AML-193 (cell line): ENCODE results near the gene ACSF3.

Experiments used
- DNase-seq, 2 experiments: peaks; one replicate each; lab custom pipeline; 2025; lab: John Stamatoyannopoulos, UW

ACSF3 gene

DNA sequence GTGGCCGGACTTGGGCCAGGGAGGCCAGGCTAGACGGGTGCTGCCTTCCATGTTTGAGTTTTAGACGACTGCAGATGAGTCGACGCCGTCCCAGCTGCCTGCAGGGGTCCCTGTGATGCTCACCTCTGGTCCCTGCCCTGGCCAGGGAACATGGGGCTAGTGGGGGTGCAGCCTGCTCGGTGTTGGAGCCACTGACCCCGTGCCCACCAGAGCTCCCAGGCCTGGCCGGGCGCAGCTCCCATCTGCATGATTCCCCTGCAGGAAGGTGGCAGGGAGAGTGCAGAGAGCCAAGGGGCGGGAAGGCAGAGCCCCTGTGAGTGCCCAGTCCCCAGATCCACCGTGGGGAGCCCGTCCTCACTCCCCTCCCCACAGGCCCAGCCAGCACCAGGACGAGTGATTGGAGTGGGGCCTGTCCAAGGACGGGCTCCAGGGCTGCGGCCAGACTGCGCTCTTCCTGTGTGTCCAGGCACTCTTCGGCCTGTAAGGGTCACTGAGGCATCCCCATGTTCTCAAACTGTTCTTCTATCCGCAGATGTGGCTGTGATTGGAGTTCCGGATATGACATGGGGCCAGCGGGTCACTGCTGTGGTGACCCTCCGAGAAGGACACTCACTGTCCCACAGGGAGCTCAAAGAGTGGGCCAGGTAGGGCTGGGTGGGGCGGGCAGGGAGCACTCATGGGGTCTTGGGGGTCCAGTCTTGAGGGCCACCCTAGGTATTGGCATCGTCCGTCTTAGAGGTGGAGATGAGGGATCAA is 51.9 kb downstream of the ACSF3 start:
- no peak for DNase-seq

DNA sequence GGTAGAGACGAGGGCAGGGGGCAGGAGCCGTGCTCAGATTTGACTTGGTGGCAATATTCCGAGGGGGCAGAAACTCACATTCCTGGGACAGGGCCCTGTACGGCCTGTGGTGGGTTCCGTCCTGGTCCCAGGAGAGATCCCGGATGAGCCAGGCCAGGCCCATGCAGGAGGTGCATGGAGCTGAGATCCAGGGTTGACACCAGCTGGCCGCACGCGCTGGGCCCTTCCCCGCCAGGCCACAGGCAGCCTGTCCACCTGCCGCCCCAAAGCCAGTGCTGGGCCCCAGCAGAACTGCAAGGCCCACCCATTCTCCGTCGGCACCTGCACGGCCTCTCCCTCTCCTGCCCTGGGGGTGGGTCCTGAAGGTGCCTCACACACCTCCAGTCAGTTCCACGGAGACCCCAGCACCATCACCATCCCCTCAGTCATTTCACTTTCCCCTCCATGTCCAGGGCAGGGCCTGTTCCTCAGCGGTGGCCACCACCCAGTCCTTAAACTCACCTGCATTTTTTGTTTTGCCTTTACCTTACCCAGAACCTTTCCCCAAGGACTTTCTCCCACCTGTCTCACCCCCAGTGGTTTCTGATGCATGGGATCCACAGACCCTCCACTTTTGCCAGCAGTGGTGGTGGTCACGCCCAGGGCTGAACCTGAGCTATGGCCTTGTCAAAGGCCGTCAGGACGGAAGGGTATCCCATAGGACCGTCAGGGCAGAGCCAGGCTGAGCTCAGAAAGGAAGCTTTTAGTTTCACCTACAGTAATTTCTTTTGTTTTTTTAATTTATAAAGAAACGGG is 52.8 kb downstream of the ACSF3 start:
- no peak for DNase-seq

DNA sequence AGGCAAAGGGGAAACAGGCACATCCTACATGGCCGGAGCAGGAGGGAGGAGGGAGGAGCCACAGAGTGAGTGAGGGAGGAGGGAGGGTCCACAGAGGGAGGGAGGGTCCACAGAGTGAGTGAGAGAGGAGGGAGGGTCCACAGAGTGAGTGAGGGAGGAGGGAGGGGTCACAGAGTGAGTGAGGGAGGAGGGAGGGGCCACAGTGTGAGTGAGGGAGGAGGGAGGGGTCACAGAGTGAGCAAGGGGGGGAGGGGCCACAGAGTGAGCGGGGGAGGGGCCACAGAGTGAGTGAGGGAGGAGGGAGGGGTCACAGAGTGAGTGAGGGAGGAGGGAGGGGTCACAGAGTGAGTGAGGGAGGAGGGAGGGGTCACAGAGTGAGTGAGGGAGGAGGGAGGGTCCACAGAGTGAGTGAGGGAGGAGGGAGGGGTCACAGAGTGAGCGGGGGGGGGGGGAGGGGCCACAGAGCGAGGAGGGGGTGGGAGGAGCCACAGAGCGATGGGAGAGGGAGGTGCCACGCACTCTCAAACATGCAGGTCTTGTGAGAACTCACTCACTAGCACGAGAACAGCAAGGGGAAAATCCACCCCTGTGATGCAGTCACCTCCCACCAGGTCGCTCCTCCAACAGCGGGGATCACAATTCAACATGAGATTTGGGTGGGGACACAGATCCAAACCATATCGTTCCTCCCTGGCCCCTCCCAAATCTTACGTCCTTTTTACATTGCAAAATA is 53.6 kb downstream of the ACSF3 start:
- DNase-seq = no peak

DNA sequence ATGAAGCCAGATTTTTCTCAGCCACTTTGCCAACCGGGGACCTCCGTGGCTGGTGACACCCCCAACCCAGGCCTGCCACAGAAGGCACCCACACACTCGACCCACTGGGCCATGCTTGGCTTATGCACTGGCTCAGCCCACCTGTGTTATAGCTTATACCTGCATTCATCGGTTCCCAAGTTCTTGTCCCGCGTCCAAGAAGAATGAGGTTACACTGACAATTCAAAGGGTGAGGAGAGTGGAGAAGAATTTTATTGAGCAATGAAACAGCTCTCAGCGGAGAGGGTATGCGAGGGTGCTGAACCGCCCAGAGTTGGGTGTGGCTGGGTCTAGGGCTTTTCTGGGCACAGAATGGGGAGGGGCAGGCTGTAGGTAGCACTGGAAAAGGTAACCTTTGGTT is 55.7 kb downstream of the ACSF3 start:
- no peak for DNase-seq

DNA sequence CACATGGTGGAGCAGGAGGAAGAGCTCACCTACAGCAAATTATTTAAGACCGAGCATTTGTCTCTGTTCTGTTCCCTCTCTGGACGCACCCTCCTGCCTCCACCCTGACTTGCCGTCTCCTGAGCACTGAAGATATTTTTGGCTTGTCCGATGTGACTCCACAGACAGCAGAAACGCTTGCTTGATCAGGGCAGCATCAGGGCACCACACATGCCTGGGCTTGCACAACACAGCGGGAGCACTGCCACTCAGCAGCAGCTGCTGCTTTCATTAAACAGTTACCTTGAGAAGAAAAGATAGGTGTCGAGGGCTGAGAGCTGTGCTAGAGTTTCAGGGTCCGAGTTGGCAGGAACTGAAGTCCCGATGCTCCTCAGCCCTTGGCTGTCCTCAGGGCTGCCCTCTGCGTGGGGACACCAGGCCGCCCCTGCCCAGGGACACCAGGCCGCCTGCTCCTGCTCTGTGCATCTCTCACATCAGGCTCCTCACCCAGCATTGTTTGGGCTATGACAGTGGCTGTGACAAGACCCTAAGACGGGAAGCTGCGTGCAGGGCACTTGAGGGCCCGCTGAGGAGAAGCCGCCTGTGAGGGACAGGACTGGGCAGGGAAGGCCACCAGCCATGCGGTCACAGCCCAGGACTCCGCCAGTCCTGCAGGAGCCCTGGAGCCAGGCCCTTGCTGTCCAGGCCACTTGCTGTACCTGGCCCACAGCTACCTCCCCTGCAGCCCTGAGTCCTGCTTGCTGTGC is 56.6 kb downstream of the ACSF3 start:
- DNase-seq = no peak

DNA sequence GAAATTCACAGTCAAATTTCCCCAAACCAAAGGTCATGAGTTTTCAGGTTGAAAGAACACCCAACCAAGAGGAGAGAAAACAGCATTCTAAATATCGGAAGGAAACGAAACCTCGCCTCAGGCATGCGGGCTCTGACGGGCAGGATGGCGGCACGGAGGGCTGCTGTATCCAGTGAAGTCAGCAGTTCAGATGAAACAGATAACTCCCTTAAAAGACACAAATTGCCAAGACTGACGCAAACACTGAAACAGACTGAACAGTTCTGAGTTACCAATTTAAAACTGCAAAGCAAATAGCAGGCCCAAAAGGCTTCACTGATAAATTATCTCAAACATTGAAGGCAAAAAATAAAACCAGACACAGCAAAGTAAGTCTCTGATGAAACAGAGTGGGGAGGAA is 57.3 kb downstream of the ACSF3 start:
- no peak for DNase-seq

DNA sequence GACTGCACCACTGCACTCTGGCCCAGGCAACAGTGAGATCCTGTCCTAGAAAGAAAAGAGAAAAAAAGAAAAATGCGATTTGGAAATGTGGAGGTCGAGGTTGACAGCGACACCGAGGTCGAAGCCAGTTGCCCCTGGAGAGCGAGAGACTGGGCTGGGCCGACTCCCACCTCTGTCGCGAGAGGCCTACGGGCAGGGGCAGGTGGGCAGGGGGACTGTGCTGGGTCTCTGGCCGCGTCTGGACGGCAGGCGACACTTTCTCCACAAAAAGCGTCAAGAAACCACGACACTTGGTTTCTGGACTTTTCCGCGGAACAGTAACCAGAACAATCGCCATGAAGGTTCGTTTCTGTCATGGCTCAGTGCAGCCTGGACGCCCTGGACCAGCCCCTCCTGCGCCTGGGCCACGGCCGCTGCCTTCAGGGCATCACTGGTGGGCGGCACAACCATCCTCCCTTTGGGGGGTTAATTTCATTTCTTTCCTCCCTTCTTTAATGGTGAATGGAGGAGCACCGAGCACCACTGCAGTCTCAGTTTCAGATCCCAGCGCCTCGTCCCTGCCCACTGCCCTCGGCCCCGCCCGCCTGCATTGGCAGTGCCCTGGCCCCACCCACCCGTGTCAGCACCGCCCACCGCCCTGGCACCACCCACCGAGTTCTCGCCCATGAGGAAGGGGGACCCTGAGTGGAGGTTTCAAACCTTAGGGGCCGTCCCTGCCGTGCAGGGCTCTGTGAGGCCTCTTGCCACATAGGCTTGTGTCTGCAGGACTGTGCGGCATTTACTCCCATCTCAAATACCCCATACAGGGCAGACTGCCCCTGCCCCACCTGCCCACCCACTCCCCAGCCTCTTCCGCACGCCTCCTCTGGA is 59.4 kb downstream of the ACSF3 start:
- no peak for DNase-seq

DNA sequence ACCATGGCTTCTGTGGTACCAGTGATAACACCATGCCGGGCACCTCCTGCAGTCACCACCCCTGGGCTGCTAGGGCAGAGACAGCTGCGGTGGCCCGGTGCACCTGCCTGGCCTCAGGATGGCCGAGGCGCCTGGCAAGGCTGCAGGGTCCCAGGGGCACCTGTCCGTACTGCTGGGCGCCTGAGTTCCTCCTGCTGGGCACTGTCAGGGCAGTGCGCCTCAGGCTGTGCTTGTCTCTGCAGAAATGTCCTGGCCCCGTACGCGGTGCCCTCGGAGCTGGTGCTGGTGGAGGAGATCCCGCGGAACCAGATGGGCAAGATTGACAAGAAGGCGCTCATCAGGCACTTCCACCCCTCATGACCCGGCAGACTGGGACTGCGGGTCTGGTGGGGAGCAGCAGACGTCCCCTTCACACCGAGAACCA is 60.2 kb downstream of the ACSF3 start:
- no peak for DNase-seq

DNA sequence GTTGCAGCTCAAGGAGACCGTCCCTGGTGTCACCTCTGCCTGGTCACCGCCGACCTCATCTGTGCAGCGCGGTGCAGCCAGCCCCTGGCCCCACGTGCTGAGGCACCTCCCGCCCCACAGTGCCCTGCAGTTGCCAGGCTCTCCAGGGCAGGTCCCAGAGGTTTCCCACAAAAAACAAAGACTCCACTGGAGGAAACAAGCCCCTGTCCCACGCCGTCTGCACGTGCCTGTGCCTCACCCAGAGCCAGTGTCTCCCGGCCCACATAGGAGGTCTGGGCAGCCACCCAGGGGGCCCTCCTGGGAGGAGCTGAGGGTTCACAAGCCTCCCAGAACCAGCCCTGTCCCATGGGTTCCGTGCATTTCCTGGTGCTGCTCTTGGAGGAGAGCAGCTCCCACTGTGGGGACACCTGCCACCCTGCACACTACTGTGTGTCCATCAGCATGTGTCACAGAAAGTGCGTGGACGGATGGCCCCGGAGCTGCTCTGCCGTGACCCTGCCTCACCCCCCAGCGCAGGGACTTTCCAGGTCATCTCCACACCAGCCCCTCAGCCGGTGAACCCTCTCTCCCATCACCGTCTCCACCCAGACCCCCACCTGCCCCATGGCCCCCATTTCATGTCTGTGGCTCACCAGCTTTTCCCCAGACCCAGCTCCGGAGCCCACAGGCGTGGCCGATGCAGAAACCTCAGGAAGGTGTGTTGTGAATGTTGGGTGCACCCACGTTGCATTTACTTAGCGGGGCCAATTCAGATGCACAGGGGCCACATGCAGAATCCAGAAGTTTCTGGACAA is 60.9 kb downstream of the ACSF3 start:
- DNase-seq = no peak

DNA sequence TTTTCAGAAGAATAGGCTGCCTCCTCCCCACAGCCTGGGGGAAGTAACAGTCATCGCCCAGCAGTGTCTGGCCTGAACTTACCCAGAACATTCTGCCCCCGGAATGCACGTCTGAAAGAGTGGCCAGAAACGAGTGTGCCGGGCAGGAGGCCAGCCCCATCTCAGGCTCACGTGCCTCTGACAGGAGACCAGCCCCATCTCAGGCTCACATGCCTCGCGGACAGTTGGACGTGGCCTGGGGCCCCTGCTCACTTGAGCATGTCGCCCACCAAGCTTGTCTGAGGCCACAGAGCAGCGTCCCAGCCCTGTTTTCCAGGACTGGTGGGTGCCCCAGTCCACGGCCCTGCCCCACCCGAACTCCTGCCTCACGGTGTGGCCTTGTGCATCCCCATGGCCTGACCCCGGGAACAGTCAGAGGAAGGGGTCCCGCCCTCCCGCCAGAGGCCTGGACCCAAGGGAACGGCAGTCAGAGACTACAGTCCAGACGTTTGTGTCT is 61.6 kb downstream of the ACSF3 start:
- DNase-seq = no peak

DNA sequence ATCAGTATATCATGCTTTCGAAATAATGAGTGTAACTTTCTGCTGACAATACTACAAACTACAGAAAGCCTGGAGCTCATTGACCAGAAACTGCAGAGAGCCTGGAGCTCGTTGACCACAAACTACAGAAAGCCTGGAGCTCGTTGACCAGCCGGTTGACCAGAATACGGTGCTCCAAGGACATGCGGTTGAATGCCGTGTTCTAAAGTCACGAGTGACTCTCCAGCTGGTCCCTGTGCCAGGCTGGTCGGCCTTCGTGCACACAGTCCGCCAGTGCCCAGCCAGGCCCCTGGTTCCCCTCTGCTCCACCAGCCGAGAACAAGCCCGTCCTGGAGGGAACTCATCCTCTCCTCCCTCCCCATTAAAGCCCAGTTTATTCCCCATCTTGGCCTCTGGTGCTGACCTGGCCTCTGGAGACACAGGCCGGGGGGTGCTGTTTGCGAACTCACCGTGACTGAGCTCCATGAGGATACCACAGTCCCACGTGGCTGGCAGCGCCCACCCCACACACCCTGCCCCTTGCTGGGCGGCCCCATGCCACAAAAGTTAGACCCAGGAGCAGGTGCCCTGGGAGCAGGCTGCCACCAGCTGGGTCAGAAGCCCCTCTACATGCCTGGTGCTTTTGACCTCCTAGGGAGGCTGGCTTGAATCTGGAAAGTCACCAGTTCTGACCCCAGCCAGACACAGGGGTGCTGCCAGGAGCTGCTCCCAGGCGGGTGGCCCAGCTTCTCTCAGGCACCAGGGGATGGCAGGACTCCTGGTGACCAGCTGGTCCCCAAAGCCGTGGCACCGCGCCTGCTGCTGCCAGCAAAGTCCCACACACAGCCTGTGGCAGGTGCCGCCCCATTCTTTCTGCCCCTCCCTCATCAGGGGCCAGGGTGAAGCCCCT is 62.4 kb downstream of the ACSF3 start:
- DNase-seq = no peak

DNA sequence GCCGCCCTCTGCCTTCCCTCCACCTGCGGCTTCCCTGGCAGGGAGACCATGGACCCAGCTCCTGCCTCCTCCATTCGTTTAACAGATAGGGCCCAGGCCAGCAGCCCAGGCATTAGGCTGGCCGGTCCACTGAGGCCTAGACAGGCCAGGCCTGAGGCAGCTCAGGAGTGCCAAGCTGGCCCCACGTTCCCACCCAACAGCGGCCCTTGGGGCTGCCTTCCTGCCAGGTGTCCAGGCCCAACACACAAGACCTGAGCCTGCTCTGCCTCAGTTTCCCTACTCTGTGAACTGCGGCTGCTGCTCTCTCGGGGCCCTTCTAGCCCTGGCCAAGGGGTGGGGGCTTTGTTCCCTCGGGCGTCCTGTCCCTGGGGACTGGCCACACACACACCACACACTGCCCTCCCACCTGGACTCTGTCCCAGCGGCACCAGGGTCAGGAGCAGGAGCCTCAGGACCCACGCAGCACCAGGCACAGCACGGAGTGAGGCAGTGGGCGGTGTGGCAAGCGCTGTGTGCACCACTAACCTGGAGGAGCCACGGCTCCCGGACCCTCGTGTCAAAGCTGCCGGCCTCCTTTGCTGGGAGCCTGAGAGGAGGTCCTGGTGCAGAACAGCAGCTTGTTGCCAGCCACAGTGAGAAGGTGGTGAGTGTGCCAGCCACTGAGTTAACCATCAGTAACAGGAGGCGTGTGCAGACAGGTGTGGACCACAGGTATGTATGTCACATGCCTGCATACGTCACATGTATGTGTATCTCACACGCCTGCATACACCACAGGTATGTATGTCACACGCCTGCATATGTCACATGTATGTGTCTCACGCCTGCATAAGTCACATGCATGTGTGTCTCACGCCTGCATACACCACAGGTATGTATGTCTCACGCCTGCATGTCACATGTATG is 63.3 kb downstream of the ACSF3 start:
- DNase-seq = no peak

DNA sequence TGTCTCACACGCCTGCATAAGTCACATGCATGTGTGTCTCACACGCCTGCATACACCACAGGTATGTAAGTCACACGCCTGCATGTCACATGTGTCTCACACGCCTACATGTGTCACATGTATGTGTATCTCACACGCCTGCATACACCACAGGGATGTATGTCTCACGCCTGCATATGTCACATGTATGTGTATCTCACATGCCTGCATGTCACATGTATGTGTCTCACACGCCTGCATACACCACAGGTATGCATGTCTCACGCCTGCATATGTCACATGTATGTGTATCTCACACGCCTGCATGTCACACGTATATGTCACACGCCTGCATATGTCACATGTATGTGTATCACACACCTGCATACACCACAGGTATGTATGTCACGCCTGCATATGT is 64.1 kb downstream of the ACSF3 start:
- no peak for DNase-seq

DNA sequence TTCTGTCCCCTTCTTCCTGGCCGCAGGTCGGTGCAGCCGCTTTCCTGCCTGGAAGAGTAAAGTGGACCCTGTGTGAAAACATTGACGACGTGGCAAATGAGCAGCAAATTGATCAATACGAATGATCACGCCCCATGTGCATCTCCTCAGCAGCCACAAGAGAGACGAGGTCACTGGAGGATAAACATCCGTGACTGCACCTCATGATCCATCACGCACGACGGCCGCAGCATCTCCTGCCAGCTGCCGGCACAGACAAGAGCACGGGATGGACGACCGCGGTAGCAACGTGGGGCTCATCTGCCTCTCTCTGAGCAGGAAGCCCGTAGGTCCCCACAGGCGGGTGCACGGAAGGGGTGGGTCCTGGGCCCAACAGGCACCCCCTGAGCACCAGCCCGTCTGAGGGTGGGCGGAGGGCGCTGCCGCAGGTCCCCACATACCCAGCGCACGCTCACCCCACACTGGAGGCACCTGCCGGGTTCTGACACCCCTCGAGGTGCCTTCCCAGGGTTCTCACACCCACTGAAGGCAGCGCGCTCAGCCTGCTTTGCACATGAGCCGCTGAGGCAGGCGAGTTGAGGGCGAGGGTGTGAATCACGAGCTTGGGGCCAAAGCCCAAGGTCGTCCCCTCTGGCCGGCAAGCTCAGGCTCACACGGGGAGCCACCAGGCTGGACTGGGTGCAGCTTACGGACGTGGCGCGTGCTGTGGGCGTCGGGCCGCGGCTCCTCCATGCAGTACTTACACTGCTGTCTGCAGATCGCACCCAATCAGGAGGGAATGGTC is 65.6 kb downstream of the ACSF3 start:
- no peak for DNase-seq

DNA sequence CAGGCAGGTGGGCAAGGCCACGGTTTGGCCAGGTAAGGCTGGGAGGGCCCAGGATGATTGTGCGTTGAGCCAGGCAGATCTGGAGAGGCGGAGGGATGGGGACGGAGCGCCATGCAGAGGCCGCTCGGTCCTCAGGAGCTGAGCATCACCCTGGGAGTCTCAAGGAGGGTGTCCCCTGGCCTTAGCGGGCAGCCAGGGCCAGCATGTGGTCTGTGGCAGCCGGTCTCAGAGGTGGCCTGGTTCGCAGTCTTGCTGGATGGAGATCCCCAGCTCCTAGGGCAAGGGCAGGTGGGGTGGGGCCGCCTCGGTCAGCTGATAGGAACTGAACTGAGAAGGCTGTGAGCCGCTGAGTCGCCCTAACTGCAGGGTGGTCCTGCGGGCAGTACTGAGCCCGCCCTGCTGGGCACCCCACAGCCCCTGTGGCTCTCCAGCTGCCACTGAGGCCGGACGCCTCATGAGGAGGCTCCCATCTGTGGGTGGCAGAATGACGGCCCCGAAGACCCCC is 66.2 kb downstream of the ACSF3 start:
- DNase-seq = no peak

DNA sequence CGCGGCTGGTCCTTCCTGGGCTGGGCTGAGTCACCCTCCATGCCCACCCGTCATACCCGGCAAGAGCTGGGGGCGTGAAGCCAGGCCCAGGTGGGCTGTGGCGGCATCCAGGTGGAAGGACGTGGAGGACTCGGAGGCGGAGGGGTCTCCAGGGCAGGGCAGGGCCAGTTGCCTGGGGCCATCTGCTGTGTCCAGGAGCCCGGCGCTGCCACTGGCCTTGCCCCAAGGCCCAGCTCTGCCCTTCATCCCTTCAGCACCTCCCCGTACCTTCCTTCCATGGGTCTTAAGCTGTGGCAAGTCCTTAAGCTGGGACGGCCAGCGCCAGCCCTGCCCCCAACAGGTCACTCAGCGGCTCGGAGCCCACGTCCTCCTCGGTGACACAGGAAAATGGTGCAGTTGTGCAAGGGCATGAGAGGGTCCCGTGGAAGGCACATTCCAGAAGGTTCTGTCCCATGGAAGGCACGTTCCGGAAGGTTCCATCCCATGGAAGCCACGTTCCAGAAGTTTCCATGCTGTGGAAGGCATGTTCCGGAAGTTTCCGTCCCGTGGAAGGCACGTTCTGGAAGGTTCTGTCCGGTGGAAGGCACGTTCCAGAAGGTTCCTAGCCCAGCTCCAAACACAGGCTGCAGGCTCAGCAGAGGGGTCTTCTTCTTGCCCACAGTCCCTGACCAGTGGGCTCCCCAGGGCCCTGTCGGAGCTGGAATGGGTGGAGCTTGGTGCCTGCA is 67.5 kb downstream of the ACSF3 start:
- DNase-seq = no peak
